ENCODE measurements around the gene SULT1B1.

DNA sequence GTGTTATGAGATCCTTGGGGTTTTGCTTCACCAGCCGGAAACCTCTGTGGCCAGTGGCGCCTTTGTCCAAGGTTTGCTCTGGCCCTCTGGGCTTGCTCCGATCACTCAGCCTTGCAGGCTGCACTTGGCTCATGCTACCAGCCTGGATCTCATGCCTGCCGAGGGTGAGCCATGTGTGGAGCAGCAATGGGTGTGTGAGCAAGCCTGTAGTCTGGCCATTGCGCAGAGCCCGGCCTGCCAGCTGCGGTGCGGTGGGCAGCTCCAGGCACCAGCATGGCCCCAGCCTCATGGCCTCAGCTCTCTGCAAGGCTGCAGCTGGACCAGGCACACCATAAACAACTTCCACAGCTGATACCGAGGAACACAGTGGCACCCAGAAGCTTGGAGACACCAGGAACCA lies 17.8 kb downstream of the SULT1B1 start:
- TF ChIP-seq, protein P1, sequence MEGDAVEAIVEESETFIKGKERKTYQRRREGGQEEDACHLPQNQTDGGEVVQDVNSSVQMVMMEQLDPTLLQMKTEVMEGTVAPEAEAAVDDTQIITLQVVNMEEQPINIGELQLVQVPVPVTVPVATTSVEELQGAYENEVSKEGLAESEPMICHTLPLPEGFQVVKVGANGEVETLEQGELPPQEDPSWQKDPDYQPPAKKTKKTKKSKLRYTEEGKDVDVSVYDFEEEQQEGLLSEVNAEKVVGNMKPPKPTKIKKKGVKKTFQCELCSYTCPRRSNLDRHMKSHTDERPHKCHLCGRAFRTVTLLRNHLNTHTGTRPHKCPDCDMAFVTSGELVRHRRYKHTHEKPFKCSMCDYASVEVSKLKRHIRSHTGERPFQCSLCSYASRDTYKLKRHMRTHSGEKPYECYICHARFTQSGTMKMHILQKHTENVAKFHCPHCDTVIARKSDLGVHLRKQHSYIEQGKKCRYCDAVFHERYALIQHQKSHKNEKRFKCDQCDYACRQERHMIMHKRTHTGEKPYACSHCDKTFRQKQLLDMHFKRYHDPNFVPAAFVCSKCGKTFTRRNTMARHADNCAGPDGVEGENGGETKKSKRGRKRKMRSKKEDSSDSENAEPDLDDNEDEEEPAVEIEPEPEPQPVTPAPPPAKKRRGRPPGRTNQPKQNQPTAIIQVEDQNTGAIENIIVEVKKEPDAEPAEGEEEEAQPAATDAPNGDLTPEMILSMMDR (IDR thresholded peaks at IDR 0.05; ENCODE audit: insufficient read depth, low read depth, low read length), result no peak
- TF ChIP-seq EZH2 (IDR thresholded peaks at IDR 0.05; ENCODE audit: insufficient read depth, low read length), result no peak

All from astrocyte (in vitro differentiated cells and primary cell).